UCSD-AML1 (cell line): ENCODE measurements around the gene NCK1.
"Not testable (repeated sequence)": the region's sequence is repeated elsewhere in the genome, so short reads cannot be mapped to it uniquely, and the experiment has no call there.

Source experiments
- DNase-seq: peaks from one replicate; lab custom pipeline; 2025; ENCODE audit not compliant: unreplicated experiment; lab: John Stamatoyannopoulos, UW

Gene NCK1

GRCh38 chr3:136946978-136947377, 85.0 kb downstream of the NCK1 start:
- no peak for DNase-seq

- no peak for DNase-seq
These were observed 85.5 kb downstream of the NCK1 start for GRCh38 chr3:136947477-136947876.

GRCh38 chr3:136949146-136949545, 87.1 kb downstream of the NCK1 start:
- no peak for DNase-seq

- DNase-seq = no peak
These were observed 87.7 kb downstream of the NCK1 start for GRCh38 chr3:136949708-136950107.

GRCh38 chr3:136950623-136951022, 88.6 kb downstream of the NCK1 start:
- no peak for DNase-seq

GRCh38 chr3:136952292-136952691, 90.3 kb downstream of the NCK1 start:
- no peak for DNase-seq

- no peak for DNase-seq
These were observed 92.2 kb downstream of the NCK1 start for GRCh38 chr3:136954251-136954650.

GRCh38 chr3:136954980-136955780, 93.2 kb downstream of the NCK1 start:
- DNase-seq = no peak

- DNase-seq = no peak
These were observed 93.8 kb downstream of the NCK1 start for GRCh38 chr3:136955813-136956212.

GRCh38 chr3:136956971-136957370, 95.0 kb downstream of the NCK1 start:
- no peak for DNase-seq

- no peak for DNase-seq
These were observed 95.8 kb downstream of the NCK1 start, which contains the start of gene IL20RB for GRCh38 chr3:136957751-136958288. Gene IL20RB (plus strand): TSS chr3:136957983. CDS start chr3:136958114, 131 bp downstream.

- DNase-seq = no peak
These were observed 96.9 kb downstream of the NCK1 start for GRCh38 chr3:136958939-136959338.

GRCh38 chr3:136959599-136959998, 97.6 kb downstream of the NCK1 start:
- no peak for DNase-seq

- no peak for DNase-seq
These were observed 99.1 kb downstream of the NCK1 start for GRCh38 chr3:136960838-136961836.

- DNase-seq = no peak
These were observed 100.9 kb downstream of the NCK1 start for GRCh38 chr3:136962927-136963326.

GRCh38 chr3:136969539-136969938, 107.5 kb downstream of the NCK1 start:
- not testable (repeated sequence) for DNase-seq

- no peak for DNase-seq
These were observed 111.3 kb downstream of the NCK1 start for GRCh38 chr3:136973352-136973751.

- DNase-seq = no peak
These were observed 112.7 kb downstream of the NCK1 start for GRCh38 chr3:136974670-136975069.

GRCh38 chr3:136979204-136979603, 117.2 kb downstream of the NCK1 start:
- no peak for DNase-seq

GRCh38 chr3:136979684-136980083, 117.7 kb downstream of the NCK1 start:
- DNase-seq = no peak

- DNase-seq = no peak
These were observed 120.0 kb downstream of the NCK1 start for GRCh38 chr3:136982033-136982432.
